ENCODE data around the gene TH.

TH gene

DNA sequence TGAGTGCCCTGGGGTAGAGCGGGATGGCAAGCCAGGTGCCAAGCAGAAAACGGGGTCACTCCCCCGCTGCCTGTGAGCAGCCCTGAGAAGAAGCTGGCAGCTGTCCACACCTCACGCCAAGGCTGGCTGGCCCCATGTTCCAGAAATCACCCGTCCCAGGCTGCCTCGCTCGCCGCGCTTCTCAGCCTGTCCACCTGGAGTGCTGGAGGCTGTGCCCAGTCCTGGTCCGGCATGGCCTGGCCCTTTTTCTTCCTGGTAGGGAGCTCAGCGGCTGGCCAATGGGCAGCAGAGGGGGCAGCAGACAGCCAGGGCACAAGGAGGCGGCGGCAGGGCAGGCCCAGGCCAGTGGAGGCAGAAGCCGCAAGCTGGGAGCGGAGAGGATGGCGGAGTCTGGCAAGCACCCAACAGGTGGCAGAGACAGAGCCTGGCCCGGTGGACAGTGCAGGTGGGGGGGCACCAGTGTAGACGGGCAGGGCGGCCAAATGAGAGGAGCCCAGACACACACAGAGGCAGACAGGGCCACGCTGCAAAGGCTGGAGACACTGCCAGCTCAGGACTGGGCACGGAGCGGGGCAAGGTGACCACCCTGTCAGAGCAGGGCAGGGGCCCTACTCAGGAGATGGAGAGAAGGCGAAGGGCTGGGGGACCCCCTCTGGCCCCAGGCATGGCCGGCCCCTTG lies 37.2 kb upstream of the TH start:
- DNase-seq (ENCODE audit: low read depth), result no peak

DNA sequence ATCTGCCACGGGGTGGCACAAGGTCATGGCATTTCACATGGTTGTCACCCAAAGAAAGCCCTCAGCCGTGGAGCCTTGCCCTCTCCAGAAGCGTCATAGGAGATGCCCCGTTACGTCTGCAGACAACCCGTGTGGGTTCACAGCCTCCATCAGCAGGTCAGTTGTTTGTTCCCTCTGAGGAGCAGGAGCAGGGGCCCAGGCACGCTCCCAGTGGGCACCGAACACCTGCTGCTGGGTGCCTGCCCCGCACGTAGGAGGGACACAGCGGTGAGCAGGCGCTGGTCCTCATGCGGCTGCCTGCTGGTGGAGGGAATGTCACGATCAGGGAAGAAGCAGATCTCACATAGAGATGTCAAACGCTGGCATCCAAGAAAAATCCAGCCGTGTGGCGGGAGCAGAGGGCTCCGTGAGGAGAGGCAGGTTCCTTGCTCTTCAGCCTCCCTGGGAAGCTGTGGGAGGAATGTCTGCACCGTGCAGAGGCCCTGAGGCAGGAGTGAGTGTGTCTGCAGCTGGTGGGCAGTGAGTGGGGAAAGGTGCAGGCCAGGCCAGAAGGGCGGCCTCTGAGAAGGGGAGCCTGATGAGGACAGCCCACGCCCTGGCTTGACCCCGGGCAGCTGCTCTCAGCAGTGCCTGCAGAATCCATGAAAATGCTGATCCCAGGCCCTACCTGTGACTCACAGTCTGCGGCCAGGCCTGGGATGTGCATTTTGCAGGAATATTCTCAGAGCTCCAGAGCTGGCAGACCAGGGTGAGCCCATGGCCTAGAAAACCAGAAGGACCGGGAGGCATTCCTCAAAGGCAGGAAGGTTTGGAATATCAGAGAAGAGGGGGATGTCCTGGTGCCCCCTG lies 36.4 kb upstream of the TH start:
- DNase-seq (ENCODE audit: low read depth), result no peak

DNA sequence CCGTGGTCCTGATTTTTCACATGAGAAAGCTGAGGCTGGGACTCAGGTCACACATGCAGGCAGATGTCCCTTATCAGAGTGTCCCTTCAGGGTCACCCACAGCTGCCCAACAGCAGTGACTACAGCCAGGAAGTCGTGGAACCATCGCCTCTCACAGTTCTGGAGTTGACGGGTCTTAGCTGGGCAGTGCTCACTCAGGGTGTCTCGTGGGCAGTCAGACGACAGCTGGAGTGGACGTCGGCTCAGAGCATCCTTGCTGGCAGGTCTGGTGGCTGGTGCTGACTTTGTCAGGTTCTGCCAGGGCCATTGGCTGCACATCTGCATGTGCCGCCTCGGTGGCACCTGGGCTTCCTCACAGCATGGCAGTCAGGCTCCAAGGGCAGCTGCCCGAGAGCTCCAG lies 35.6 kb upstream of the TH start:
- DNase-seq (ENCODE audit: low read depth), result no peak

DNA sequence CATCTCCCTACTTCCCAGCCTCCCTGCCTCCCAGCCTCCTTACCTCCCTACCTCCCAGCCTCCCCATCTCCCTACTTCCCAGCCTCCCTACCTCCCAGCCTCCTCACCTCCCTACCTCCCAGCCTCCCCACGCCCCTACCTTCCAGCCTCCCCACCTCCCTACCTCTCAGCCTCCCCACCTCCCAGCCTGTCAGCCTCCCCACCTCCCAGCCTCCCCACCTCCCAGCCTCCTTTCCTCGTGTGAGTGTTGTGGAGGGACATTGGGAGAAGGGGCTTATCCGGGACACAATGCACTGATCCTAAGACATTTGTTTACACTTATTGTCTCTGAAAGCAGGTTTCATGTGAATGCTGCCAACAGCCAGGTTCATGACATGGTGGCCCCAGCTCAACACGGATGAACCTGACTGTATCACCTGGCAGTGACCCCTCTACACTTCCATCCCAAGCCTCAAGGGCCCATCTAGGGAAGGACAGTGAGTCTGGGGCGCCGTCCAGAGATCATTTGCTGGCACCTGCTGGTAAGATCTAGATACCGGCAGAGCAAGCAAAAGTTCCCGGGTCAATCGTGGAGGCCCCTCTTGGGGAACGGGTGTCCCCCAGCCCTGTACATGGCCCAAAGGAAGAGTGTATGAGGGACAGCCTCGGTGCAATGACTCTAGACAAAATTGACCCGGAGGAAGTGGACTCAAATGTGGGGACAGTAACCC lies 34.5 kb upstream of the TH start:
- DNase-seq (ENCODE audit: low read depth), result no peak

DNA sequence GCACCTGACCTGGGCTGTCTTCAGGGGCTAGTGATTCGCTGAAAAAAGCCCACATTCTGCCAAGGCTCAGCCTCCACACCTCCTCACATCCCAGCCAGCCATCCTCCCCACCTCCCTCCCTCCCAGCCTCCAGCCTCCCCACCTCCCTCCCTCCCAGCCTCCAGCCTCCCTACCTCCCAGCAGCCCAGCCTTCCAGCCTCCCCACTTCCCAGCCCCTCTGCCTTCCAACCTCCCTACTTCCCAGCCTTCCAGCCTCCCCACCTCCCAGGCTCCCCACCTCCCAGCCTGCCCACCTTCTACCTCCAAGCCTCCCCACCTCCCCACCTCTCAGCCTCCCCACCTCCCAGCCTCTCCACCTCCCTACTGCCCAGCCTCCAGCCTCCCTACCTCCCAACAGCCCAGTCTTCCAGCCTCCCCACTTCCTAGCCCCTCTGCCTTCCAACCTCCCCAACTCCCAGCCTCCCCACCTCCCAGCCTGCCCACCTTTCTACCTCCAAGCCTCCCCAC lies 33.7 kb upstream of the TH start:
- DNase-seq (ENCODE audit: low read depth), result no peak

DNA sequence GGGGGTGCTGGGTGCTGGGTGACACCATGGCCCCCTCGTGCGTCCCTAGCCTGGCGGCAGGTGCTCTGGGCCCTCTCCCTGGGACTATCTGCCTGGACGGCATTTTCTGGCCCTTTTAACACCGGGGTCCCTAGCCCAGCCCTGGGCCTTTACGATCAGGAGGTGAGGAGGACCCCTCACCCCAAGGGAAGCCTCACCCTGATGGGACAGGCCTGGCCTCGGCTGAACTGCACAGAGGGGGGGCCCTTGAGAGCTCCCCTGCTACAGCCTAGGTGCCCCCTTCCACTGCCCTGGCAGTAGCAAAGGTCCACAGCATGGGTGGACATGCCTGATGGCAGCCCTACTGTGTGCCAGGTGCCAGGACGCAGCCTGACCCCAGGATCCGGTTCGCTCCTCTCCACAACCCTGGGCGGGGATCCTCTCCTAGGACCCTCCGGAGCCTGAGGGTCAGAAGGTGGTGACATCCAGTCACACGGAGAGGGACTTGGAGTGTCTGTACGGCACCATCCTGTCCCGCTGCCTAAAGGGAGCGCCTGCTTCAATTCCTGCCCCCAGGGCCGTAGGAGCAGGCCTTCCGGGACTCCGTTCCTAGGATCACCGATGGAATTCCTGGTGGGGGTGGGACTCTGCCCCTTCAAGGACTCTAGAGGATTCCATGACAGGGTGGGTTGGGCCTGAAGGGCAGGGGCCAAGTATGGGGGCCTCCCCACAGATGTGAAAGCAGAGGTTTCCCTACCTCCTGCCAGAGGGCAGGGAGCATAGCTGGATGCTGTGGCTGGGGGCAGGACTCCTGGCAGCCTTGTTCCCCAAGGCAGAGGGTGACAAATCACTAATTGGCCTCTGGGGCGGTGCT lies 33.0 kb upstream of the TH start:
- DNase-seq (ENCODE audit: low read depth), result no peak

DNA sequence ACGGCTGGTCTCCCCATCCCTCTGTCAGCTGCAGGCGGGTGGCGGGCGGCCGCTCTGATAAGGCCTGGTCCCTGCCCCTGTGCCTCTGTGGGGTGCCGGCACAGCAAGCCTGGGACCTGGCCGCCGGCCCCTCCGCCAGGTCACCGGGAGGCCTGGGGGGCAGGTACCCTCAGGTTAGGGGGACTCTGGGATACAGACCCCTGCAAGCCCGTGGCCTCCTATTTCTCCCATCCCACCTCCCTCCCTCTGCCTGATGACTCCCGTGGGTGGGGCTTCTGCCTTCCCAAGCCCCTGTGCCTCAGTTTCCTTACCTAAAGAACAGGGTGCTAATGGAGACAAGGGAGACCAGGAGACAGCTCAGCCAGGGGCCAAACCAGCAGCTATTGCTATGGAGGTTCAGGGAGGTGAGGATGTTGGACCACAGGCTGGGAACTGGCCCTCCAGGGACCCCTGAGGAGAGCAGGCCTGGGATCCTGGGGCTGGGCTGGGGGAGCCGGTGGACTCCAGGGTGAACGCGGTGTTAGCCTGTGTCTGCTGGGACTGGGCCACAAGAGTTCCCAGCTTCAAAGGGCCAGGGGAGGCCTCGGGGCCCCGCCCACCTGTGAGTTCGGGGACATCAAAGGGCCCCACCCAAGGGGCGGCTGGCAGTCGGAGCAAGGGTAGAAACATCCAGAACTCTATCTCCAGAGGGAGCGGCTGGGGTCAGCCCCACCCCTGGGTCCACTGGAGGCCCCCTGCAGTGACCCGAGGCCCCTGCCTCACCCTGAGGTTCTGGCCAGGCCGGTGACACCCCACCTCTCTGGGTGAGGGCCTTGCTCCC lies 32.0 kb upstream of the TH start:
- no peak for DNase-seq (ENCODE audit: low read depth)

DNA sequence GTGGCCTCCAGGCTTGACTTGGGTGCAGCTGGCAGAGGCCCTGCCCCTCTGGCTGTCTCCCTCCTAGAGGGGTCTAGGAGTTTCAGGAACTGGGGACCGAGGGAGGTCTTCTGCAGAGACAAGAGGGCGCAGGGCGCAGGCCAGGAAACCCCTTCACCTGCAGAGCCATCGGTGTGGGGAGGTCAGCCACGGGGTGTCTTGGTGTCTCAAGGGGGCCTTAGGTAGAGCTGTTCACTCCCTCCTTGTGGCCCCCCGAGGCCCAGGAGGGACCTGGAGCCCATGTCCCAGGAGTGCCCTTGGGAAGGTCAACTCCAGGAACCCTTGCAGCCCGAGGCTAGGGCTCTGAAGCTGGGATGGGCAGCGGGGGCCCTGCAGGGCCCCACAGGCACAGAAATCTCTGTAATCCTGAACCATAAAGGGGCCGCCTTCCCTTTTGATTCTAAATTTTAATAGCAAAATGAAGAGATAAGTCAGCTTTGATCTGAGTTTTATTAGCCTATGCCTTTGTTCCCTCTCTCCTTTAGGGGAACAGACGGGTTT lies 31.4 kb upstream of the TH start:
- no peak for DNase-seq (ENCODE audit: low read depth)

DNA sequence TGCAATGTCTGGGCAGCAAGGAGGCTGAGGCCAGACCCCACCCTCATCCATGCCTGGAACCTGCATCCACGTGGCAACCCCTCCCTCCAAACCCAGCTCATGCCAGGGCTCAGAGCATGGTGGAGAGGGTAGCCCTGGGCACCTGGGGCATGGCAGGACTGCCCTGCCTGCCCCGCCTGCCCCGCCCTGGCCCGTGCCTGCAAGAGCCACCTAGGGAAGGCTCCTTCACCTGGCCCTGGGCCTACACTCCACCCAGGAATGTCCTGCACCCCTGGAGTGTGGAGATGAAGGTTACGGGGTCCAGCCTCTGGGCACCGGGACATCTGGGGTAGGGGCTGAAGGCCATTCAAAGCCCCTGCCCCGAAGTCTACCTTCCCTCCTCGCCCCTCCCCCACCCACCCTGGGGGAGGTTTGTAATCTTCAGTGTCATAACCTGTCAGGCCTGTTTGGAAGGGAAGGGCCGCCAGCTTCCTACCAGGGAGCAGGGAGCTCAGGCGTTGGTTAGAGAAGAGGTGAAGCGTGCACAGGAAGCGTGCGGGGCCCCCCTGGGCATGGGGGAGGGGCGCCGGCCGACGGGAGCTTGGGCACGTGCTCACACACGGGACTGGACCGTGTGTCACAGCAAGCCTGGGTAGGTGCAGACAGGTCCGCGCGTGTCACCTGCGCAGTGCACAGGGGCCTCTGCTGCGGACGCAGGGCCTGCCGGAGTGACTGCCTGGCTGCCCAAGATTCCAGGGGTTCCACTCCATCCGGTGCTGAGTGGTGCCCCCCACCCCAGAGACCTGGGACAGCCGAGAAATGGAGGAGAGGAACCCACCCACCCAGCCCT lies 30.7 kb upstream of the TH start:
- DNase-seq (ENCODE audit: low read depth), result no peak

DNA sequence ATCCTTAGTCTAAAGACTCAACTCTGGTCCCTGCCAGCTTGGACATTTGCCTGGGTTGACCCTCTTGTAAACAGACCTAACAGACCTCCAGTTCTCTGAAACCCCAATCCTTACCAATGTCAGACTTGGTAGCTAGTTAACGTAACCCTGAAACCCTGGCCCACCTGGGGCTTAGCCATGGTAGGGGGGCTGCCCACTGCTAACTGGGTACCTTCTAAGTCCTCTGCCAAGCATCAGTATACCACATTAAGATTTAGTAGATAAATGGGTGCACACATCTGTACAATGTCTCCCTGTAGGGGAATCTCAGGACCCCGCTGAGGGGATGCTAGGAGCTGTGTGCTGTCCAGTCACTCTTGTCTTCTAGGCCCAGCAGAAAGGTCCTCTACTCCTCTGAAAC lies 29.9 kb upstream of the TH start:
- no peak for DNase-seq (ENCODE audit: low read depth)

DNA sequence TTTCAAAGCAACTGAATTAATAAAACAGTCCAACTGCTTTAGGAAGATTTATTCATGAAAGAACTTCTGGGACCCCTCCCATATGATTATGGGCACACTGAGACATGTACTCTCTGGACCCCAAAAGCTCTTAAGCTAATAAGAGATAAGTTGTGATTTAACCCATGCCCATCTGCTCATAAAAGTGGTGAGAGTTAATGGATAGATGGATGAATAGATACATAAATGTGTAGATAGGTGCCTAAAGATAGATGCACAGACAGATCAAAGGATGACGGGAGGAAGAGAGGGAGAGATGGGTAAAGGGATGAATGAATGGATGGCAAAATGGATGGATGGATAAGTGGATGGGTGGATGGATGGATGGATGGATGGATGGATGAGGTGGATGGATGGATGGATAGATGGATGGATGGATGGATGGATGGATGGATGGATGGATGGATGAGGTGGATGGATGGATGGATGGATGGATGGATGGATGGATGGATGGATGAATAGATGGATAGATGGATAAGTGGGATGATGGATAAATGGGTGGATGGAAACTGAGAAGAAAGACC lies 29.4 kb upstream of the TH start:
- DNase-seq (ENCODE audit: low read depth), result no peak

DNA sequence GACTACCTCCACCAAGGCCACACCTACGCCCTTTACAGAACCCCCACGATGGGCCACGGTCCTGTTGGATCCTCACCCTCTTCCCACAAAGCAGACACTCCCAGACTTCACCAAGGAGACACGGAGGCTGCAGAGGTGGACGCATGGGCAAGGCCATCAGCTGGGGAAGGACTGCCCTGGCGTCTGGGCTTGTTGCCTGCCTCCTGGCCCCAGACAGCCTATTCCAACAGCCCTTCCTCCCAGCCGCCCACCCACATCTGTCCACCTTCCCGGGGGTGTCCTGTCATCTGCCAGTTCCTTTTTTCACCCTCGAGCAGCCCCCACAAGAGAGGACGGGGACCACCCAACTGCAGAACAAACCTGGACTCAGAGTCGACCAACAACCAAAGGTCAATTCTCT lies 28.9 kb upstream of the TH start:
- no peak for DNase-seq (ENCODE audit: low read depth)

DNA sequence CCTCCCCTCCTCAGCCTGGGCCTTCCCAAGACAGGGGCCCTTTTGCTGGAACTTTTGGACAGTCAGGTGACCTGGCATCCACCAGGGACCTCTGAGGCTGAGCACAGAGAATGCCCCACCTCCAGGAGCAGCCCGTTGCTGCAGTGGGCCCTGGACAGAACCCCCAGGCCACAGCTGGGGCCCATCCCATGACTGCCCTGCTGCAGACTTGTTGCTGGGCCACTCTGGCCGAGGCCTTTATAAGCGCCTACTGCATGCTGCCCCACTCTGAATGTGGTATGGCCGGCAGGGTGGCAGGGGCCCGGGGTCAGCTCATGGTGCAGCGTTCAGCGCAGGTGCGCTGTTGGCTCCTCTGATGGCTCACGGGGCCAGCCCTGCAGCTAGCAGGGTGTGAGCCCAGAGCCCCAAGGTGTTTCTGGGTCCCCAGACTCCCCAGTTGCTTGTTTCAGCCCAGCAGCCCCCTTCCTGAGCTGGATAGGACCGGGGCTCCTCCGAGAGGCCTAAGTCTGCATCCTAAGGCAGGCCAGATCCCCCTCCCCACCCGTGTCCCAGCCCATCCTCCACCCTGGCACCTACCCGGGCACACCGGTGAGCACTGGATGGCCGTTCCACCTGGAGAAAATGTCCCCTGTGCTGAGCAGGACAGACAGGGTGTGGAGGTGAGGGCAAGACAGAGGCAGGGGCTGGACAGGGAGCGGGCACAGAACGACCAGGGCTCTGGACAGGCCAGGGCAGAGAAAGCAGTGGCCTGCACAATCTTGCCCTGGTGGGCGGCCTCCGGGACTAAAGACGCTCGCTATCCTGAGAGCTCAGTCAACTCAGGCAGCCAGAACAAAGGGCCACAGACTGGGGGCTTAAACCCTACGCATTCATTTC lies 28.1 kb upstream of the TH start:
- DNase-seq (ENCODE audit: low read depth), result no peak

DNA sequence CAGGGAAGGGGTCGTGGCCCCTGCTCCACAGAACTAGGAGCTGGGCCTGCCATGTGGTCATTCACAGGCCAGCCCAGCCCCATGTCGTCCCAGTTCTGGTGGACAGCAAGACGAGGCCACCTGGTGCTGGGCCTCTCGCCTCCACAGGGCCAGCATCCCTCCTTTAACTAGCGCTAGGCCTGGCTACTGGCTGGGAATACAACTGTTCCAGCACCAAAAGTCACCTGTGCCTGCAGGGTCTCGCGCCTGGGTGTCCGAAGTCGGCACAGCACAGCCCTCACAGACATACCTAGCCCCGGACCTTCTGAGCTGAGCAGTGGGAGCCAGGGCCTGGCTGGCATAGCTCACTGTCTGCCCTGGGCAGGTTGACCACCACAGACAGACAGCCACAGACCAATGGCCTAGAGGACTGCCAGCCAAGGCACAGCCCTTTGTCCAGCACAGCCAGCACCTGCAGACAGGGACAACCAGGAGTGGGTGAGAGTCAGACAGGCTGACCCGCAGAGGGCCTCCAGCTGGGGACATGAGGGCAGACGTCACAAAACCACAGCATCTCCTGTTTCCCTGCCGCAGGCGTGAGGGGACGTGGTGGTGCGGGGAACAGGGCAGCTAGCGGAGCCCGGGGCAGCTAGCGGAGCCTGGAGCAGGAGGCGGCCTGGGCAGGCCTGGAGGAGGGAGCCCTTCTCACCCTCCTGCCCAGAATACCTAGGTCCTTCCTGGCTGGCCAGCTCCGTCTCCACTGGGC lies 27.2 kb upstream of the TH start:
- no peak for DNase-seq (ENCODE audit: low read depth)

DNA sequence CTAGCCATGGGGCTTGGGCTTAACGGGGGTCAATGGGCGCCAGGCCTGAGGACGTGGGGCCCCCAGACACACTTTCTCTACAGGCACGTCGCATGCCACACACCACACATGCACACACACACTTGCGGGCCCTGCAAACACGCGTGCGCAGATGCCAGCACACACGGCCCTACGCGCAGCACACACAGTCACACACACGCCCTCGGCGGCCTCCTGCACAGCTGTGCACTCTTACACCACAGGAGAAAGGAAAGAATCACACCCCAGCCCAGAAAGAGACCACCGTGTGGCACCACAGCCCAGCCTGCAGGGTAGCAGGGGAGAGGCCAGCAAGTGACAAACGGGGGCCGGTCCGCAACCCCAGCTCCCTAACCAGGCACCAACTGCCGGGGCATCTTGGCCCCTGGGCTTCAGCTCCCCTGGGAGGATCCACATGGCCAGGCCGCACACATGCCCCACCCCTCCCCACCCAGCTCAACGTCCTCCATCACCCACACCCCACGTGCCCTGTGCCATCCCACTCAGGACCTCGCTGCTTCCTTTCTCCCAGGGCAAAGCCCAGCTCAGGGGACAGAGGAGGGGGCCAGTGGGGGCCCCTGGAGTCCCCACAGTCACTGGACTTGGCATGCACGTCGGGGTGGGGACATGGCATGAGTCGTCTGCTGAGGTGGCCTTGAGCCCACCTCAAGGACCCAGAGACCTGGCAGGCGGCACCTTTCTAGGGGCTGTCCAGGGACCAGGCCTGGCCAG lies 26.3 kb upstream of the TH start:
- DNase-seq (ENCODE audit: low read depth), result no peak

DNA sequence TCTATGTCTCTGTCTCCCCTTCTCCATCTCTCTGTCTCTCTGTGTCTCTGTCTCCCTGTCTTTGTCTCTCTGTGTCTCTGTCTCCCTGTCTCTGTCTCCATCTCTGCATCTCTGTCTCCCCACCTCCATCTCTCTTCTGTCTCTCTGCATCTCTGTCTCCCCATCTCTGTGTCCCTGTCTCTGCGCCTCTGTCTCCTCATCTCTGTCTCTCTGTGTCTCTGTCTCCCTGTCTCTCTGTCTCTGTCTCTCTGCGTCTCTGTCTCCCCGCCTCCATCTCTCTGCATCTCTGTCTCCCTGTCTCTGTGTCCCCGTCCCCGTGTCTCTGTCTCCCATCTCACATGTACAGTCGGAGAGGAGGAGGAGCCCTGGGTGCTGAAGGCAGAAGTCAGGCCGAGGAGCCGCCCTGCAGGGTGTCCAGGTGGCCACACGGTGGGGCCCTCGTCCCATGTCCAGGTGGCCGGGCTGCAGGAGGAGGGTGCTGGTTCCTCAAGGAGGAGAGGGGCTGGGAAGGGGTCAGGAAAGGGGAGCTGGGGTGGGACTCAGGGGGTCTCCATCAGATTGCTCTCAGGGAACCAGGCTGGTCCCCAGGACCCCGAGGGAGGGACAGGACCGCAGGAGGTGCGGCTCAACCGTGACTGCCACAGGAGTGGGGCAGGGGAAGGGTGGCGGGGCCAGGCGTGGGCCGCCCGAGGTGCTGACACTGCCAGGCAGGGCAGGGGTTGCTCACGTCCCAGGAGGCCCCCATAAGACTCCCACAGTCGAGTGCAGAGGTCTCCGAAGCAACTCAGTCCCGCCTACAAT lies 25.6 kb upstream of the TH start:
- DNase-seq (ENCODE audit: low read depth), result peak; percentile 59
